Liver (tissue), 9 donors: ENCODE results near the gene GNA14. TPM values are rescaled to one million over a fixed set of nuclear protein-coding genes. Genes with fewer than 3 reads are reported as not detected.

Source experiments
- DNase-seq: peaks from one replicate; pipeline ENCODE4 v3.0.0-alpha.2; 2017; ENCODE audit warnings: low spot score
- H3K27ac ChIP-seq, 2 donors: one replicate each; pipeline ENCODE4 v1.7.0; 2013; ENCODE audit warnings: inconsistent platforms in 2 of 2, low read length in 2 of 2, control low read depth in 1 of 2, low read depth in 1 of 2, mild to moderate bottlenecking in 1 of 2
- H3K27me3 ChIP-seq, 4 donors: one replicate each; pipeline versions ENCODE4 v1.6.1 to v1.7.0; 2013; ENCODE audit warnings: low read length in 3 of 4, inconsistent platforms in 1 of 4, mild to moderate bottlenecking in 1 of 4, moderate library complexity in 1 of 4; ENCODE audit not compliant: control insufficient read depth in 4 of 4, insufficient read depth in 4 of 4
- H3K36me3 ChIP-seq, 4 donors: one replicate each; pipeline versions ENCODE4 v1.6.1 to v1.7.0; 2013; ENCODE audit warnings: low read length in 3 of 4, mild to moderate bottlenecking in 3 of 4, low read depth in 1 of 4, moderate library complexity in 1 of 4; ENCODE audit not compliant: control insufficient read depth in 4 of 4, insufficient read depth in 3 of 4
- H3K4me1 ChIP-seq, 4 donors: one replicate each; pipeline versions ENCODE4 v1.6.1 to v1.7.0; 2013; ENCODE audit warnings: low read length in 3 of 4, mild to moderate bottlenecking in 3 of 4, moderate library complexity in 1 of 4; ENCODE audit not compliant: control insufficient read depth in 4 of 4, insufficient read depth in 4 of 4
- H3K4me3 ChIP-seq, 3 donors: one replicate each; pipeline versions ENCODE4 v1.6.1 to v1.7.0; 2013; ENCODE audit warnings: low read length in 3 of 3, control low read depth in 1 of 3, low read depth in 1 of 3, mild to moderate bottlenecking in 1 of 3
- H3K9ac ChIP-seq, 2 donors: one replicate each; pipeline ENCODE4 v1.7.0; 2013; ENCODE audit warnings: low read length in 2 of 2, mild to moderate bottlenecking in 2 of 2, moderate library complexity in 2 of 2, control low read depth in 1 of 2, low read depth in 1 of 2
- H3K9me3 ChIP-seq, 4 donors: one replicate each; pipeline versions ENCODE4 v1.6.1 to v1.7.0; 2013; ENCODE audit warnings: low read length in 3 of 4; ENCODE audit not compliant: control insufficient read depth in 4 of 4
- EGR1 ChIP-seq, 2 donors: IDR thresholded peaks; 2 replicates each; pipeline ENCODE4 v1.6.1; 2016 to 2018; ENCODE audit warnings: antibody characterized with exemption in 2 of 2, low read depth in 2 of 2
- GABPA ChIP-seq, 2 donors: IDR thresholded peaks in 1 of 2; conservative IDR thresholded peaks in 1 of 2; 2 replicates each; pipeline ENCODE4 v1.6.1; 2016; ENCODE audit warnings: antibody characterized with exemption in 2 of 2, mild to moderate bottlenecking in 1 of 2, moderate library complexity in 1 of 2
- HNF4A ChIP-seq, 2 donors: conservative IDR thresholded peaks; 2 replicates each; pipeline ENCODE4 v1.6.1; 2016; ENCODE audit warnings: antibody characterized with exemption in 2 of 2, mild to moderate bottlenecking in 2 of 2
- HNF4G ChIP-seq: IDR thresholded peaks from 2 replicates; pipeline ENCODE4 v1.6.1; 2016; ENCODE audit warnings: antibody characterized with exemption
- JUND ChIP-seq, 2 donors: IDR thresholded peaks; 2 replicates each; pipeline ENCODE4 v1.6.1; 2016; ENCODE audit warnings: antibody characterized with exemption in 2 of 2
- MAX ChIP-seq: IDR thresholded peaks from 2 replicates; pipeline ENCODE4 v1.6.1; 2016; ENCODE audit warnings: antibody characterized with exemption
- NR2F2 ChIP-seq: IDR thresholded peaks from 2 replicates; pipeline ENCODE4 v1.6.1; 2016; ENCODE audit warnings: antibody characterized with exemption
- REST ChIP-seq: IDR thresholded peaks from 2 replicates; pipeline ENCODE4 v1.6.1; 2016; ENCODE audit warnings: antibody characterized with exemption, mild to moderate bottlenecking
- RXRA ChIP-seq, 2 donors: IDR thresholded peaks; 2 replicates each; pipeline ENCODE4 v1.6.1; 2017 to 2018; ENCODE audit warnings: antibody characterized with exemption in 2 of 2, mild to moderate bottlenecking in 1 of 2
- SP1 ChIP-seq: IDR thresholded peaks from 2 replicates; pipeline ENCODE4 v1.6.1; 2018; ENCODE audit warnings: antibody characterized with exemption, mild to moderate bottlenecking
- TAF1 ChIP-seq: conservative IDR thresholded peaks from 2 replicates; pipeline ENCODE4 v1.6.1; 2016; ENCODE audit warnings: antibody characterized with exemption, mild to moderate bottlenecking
- YY1 ChIP-seq: IDR thresholded peaks from 2 replicates; pipeline ENCODE4 v1.6.1; 2016; ENCODE audit warnings: antibody characterized with exemption, mild to moderate bottlenecking
- ZBTB33 ChIP-seq: IDR thresholded peaks from 2 replicates; pipeline ENCODE4 v1.6.1; 2016; ENCODE audit warnings: antibody characterized with exemption
- WGBS: extraction: QIAGEN DNeasy Blood & Tissue Kit; methylation state at CpG from one replicate; pipeline ENCODE4 v1.1.7; 2013; 5-methylcytosine and 5-hydroxymethylcytosine counted together
- polyA plus RNA-seq, 2 donors: library from polyadenylated mRNA; stranded (reverse) in 1 of 2; unstranded in 1 of 2; fragments of 200-250 nt in 1 of 2; fragments of >200 nt in 1 of 2; fragmentation: Nextera tagmentation in 1 of 2; extraction: Ambion mirVana in 1 of 2; gene quantifications; one replicate each; pipeline versions ENCODE4 v1.2.1 to v1.2.3, GENCODE V29; 2013 to 2015
- total RNA-seq, 2 donors: library from RNA; depleted of rRNA; stranded (reverse); fragments of >200 nt; gene quantifications; one replicate each; pipeline ENCODE4 v1.2.3, GENCODE V29; 2014
- TF ChIP-seq, protein P1 (sequence below): IDR thresholded peaks from 2 replicates; pipeline ENCODE4 v1.6.1; 2016; ENCODE audit warnings: antibody characterized with exemption
- TF ChIP-seq, protein P2 (sequence below): fragments of 150-350 bp; IDR thresholded peaks from 2 replicates; pipeline ENCODE4 v1.5.1; 2017; ENCODE audit warnings: improper control_type of control experiment, low read depth, low read length; ENCODE audit not compliant: missing input control
- donor health status: healthy.
- donor health status: healthy.
- donor health status: healthy.
- donor health status: healthy.
- donor health status: healthy.

GNA14 gene
- total and polyA plus RNA-seq, 4 donors: 1.1 to 5.4 (median 2.9) TPM

- no peaks in the 10 kb centered on the region for H3K9me3 ChIP-seq
- H3K4me3 ChIP-seq: no peak overlapping the region
- H3K27me3 ChIP-seq: no peaks in the 10 kb centered on the region
- TF ChIP-seq TAF1 (no peak), RXRA (IDR thresholded peaks at IDR 0.05) (no peak), MAX (no peak), HNF4A (conservative IDR thresholded peaks at IDR 0.05) (no peak), SP1 (no peak), NR2F2 (no peak), JUND (IDR thresholded peaks at IDR 0.05) (no peak), HNF4G (no peak), ZBTB33 (no peak), EGR1 (IDR thresholded peaks at IDR 0.05; ENCODE audit: low read depth in 2 of 2) (no peak), GABPA (IDR thresholded peaks at IDR 0.05 in 1 of 2, conservative IDR thresholded peaks at IDR 0.05 in 1 of 2) (no peak), REST (no peak)
- TF ChIP-seq, protein P1, sequence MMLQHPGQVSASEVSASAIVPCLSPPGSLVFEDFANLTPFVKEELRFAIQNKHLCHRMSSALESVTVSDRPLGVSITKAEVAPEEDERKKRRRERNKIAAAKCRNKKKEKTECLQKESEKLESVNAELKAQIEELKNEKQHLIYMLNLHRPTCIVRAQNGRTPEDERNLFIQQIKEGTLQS: no peak
- TF ChIP-seq, protein P2, sequence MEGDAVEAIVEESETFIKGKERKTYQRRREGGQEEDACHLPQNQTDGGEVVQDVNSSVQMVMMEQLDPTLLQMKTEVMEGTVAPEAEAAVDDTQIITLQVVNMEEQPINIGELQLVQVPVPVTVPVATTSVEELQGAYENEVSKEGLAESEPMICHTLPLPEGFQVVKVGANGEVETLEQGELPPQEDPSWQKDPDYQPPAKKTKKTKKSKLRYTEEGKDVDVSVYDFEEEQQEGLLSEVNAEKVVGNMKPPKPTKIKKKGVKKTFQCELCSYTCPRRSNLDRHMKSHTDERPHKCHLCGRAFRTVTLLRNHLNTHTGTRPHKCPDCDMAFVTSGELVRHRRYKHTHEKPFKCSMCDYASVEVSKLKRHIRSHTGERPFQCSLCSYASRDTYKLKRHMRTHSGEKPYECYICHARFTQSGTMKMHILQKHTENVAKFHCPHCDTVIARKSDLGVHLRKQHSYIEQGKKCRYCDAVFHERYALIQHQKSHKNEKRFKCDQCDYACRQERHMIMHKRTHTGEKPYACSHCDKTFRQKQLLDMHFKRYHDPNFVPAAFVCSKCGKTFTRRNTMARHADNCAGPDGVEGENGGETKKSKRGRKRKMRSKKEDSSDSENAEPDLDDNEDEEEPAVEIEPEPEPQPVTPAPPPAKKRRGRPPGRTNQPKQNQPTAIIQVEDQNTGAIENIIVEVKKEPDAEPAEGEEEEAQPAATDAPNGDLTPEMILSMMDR: no peak
- no peaks in the 10 kb centered on the region for H3K36me3 ChIP-seq
- 65% methylated on average over 4 of the region's 4 CpGs for WGBS
- H3K4me1 ChIP-seq: no peaks in the 10 kb centered on the region
- no peak overlapping the region for H3K27ac ChIP-seq
- H3K9ac ChIP-seq: no peak overlapping the region
- no peak for DNase-seq
These were observed 78.8 kb downstream of the GNA14 start for GRCh38 chr9:77569335-77569734.

DNA sequence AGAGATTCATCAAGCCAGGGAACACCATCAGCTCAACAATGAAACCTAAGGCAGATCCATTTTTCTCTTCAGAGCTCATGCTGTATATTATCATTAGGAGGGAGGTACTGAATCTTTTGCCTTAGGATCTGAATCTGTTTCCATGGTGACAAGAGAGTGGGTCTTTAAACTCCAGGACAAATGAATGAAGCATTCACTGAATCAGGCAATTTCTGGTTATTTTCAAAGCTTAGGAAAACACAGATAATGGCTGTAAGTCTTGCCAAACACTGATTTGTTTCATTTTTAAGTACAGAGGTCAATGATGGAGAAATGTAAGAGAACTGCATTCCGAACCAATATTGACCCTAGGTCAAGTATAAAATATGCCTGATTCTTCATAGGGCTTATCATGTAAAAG is 84.9 kb downstream of the GNA14 start:
- no peak overlapping the region for H3K4me3 ChIP-seq
- no peak overlapping the region for H3K27ac ChIP-seq
- 27% methylated on average over 1 of the region's 1 CpG for WGBS
- no peaks in the 10 kb centered on the region for H3K27me3 ChIP-seq
- H3K9ac ChIP-seq: no peak overlapping the region
- no peaks in the 10 kb centered on the region for H3K36me3 ChIP-seq
- no peaks in the 10 kb centered on the region for H3K9me3 ChIP-seq
- DNase-seq: no peak
- H3K4me1 ChIP-seq: no peaks in the 10 kb centered on the region
- TF ChIP-seq JUND (IDR thresholded peaks at IDR 0.05) (no peak), REST (no peak), EGR1 (IDR thresholded peaks at IDR 0.05; ENCODE audit: low read depth in 2 of 2) (no peak), ZBTB33 (no peak), MAX (no peak), GABPA (IDR thresholded peaks at IDR 0.05 in 1 of 2, conservative IDR thresholded peaks at IDR 0.05 in 1 of 2) (no peak), HNF4A (conservative IDR thresholded peaks at IDR 0.05) (no peak), RXRA (IDR thresholded peaks at IDR 0.05) (peak; percentile 57 to 74), SP1 (peak; percentile 39), YY1 (no peak)
